Measurements from ENCODE around the gene REV3L. TPM values are rescaled to one million over a fixed set of nuclear protein-coding genes. Genes with fewer than 3 reads are reported as not detected.
"Not testable (repeated sequence)": the region's sequence is repeated elsewhere in the genome, so short reads cannot be mapped to it uniquely, and the experiment has no call there.

Gene REV3L
- total RNA-seq, 1 experiment from 2014 or later = 12.8 TPM

- H3K9me3 ChIP-seq (ENCODE audit: control insufficient read depth in 1 of 2, insufficient read depth in 1 of 2, low read depth in 1 of 2, low read length in 2 of 2) = no peaks in the 10 kb centered on the region
- no peak overlapping the region for H3K27ac ChIP-seq (ENCODE audit: low read depth, low read length)
- no peaks in the 10 kb centered on the region for H3K9me2 ChIP-seq (ENCODE audit: insufficient read depth)
- H3K4me1 ChIP-seq (ENCODE audit: control insufficient read depth in 1 of 2, insufficient read depth in 2 of 2, low read length in 2 of 2) = no peaks in the 10 kb centered on the region
- intact Hi-C loops (cut with micrococcal nuclease) = no loop called here
- H3K36me3 ChIP-seq (ENCODE audit: control insufficient read depth in 1 of 2, insufficient read depth in 2 of 2, low read length in 2 of 2) = peaks cover 0 to 2% of the 10 kb centered on the region in 2 experiments; a peak in 2 of 4 replicates
- no peaks in the 10 kb centered on the region for H3K79me2 ChIP-seq (ENCODE audit: insufficient read depth, low read length)
- no peak overlapping the region for H3K9ac ChIP-seq (ENCODE audit: low read length)
- H4K20me1 ChIP-seq (ENCODE audit: insufficient read depth) = no peaks in the 10 kb centered on the region
- no TSS peak for BruUV-seq (replicated peaks)
- no peak overlapping the region for H3K4me2 ChIP-seq (ENCODE audit: low read length)
- POLR2A ChIA-PET = no interaction called here
- ATAC-seq = no peak
- TF ChIP-seq, protein P1, sequence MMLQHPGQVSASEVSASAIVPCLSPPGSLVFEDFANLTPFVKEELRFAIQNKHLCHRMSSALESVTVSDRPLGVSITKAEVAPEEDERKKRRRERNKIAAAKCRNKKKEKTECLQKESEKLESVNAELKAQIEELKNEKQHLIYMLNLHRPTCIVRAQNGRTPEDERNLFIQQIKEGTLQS (IDR thresholded peaks at IDR 0.05) = no peak
- no peak for TF ChIP-seq EGR1 (IDR thresholded peaks at IDR 0.05; ENCODE audit: low read depth)
- no peaks in the 10 kb centered on the region for H3K27me3 ChIP-seq (ENCODE audit: insufficient read depth, low read length)
- CTCF ChIA-PET = no interaction called here
- no peak overlapping the region for H2AFZ ChIP-seq (ENCODE audit: low read depth, low read length, poor library complexity, severe bottlenecking)
- DNase-seq (ENCODE audit: low read depth, low spot score) = no peak
- no peak overlapping the region for H3K4me3 ChIP-seq (replicated peaks in 1 of 2; ENCODE audit: low read depth in 1 of 2, low read length in 2 of 2)
- RAD21 ChIA-PET (ENCODE audit: low non-redundant PET in 1 of 2, low total read pairs in 2 of 2, uncharacterized antibody in 2 of 2, unreplicated experiment in 2 of 2) = no interaction called here
Observed at GRCh38 chr6:111322145-111322544, 160.9 kb downstream of the REV3L start.

GRCh38 chr6:111307950-111308349, 175.1 kb downstream of the REV3L start:
- H3K4me2 ChIP-seq (ENCODE audit: low read length); H3K79me2 ChIP-seq (ENCODE audit: insufficient read depth, low read length); H3K4me3 ChIP-seq (replicated peaks in 1 of 2; ENCODE audit: low read depth in 1 of 2, low read length in 2 of 2); RAD21 ChIA-PET (ENCODE audit: low non-redundant PET in 1 of 2, low total read pairs in 2 of 2, uncharacterized antibody in 2 of 2, unreplicated experiment in 2 of 2); BruUV-seq (replicated peaks); H3K9ac ChIP-seq (ENCODE audit: low read length); CTCF ChIA-PET; H3K4me1 ChIP-seq (ENCODE audit: control insufficient read depth in 1 of 2, insufficient read depth in 2 of 2, low read length in 2 of 2); intact Hi-C loops (cut with micrococcal nuclease); H3K27ac ChIP-seq (ENCODE audit: low read depth, low read length); DNase-seq (ENCODE audit: low read depth, low spot score); ATAC-seq; POLR2A ChIA-PET; H3K9me2 ChIP-seq (ENCODE audit: insufficient read depth); H3K9me3 ChIP-seq (ENCODE audit: control insufficient read depth in 1 of 2, insufficient read depth in 1 of 2, low read depth in 1 of 2, low read length in 2 of 2); H3K27me3 ChIP-seq (ENCODE audit: insufficient read depth, low read length); H2AFZ ChIP-seq (ENCODE audit: low read depth, low read length, poor library complexity, severe bottlenecking); H4K20me1 ChIP-seq (ENCODE audit: insufficient read depth): not testable (repeated sequence)
- H3K36me3 ChIP-seq (ENCODE audit: control insufficient read depth in 1 of 2, insufficient read depth in 2 of 2, low read length in 2 of 2) = peaks cover 11 to 18% of the 10 kb centered on the region in 2 experiments; a peak in 2 of 4 replicates
